DMS153 treated with DMSO at 0.1 percent for 48 hours (cell line): Measurements from ENCODE around the gene CAMKK1.

ENCODE experiments used
- DNase-seq: peaks from one replicate; lab custom pipeline; 2025; ENCODE audit not compliant: unreplicated experiment; lab: John Stamatoyannopoulos, UW

CAMKK1 gene

GRCh38 chr17:3815122-3815521 lies 77.7 kb downstream of the CAMKK1 start:
- DNase-seq = no peak

GRCh38 chr17:3814361-3814760 lies 78.5 kb downstream of the CAMKK1 start:
- no peak for DNase-seq

- DNase-seq = no peak
Measured at GRCh38 chr17:3813171-3813570, 79.7 kb downstream of the CAMKK1 start.

- no peak for DNase-seq
Measured at GRCh38 chr17:3812771-3813170, 80.1 kb downstream of the CAMKK1 start.

GRCh38 chr17:3812284-3812683 lies 80.6 kb downstream of the CAMKK1 start:
- DNase-seq = no peak
